Iris pigment epithelial cell (primary cell): ENCODE data around the gene SORCS3.

ENCODE experiments used
- DNase-seq: peaks from one replicate; pipeline ENCODE4 v3.0.0-alpha.2; 2011; ENCODE audit warnings: low read depth

Gene SORCS3

GRCh38 chr10:105023211-105024111 is 382.4 kb downstream of the SORCS3 start:
- DNase-seq = peak; percentile 9

- DNase-seq = no peak
These were observed 383.1 kb downstream of the SORCS3 start for GRCh38 chr10:105024184-105024583.

DNA sequence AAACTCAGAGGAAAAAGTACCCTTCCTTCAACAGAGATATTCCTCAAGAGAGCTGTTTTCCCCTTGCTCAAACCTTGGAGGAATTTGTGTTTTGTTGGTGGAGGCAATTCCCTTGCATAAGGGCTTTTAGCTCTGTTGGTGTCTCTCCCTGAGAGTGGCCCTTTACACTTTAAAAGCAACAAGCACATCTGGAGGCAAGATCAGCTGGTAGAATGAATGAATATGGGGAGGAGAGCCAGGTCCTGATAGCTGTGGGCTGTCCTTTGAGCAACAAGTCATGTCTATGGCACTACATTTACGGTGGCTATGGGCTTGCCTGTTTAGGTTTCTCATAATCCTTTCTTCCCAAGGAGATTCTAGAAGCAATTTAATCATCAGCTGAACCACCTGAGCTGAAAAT is 384.0 kb downstream of the SORCS3 start:
- no peak for DNase-seq

DNA sequence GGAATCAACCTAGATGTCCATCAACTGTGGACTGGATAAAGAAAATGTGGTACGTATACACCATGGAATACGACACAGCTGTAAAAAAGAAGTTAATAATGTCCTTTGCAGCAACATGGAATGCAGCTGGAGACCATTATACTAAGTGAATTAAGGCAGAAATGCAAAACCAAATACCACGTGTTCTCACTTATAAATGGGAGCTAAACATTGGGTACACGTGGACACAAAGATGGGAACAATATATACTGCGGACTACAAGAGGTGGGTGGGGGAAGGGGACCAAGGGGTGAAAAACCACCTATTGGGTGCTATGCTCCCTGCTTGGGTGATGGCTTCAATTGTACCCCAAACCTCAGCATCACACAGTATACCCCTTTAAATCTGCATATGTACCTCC is 385.5 kb downstream of the SORCS3 start:
- DNase-seq = no peak

- DNase-seq = no peak
These were observed 388.2 kb downstream of the SORCS3 start for GRCh38 chr10:105029286-105029685.

GRCh38 chr10:105037022-105037421 is 395.9 kb downstream of the SORCS3 start:
- DNase-seq = no peak

GRCh38 chr10:105041956-105042355 is 400.9 kb downstream of the SORCS3 start:
- DNase-seq = no peak

- no peak for DNase-seq
These were observed 401.9 kb downstream of the SORCS3 start for GRCh38 chr10:105042906-105043552.

DNA sequence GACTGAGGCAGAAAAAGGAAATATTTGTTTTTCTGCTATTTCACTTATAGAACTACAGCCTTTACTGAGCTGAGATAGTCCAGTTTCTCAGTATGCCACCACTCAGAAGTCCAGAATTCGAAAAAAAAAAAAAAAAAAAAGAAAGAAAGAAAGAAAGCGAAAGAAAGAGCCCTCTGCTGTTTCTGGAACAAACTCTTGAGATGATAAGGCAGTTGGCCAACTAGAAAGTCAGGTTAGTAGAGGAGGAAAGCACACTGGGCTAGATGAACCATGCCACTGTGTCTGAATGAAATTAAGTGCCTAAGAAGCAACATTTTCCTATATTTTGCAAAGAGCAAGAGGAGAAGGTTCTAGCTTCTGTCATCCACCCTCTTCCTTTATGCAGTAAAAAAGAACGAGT is 403.8 kb downstream of the SORCS3 start:
- DNase-seq = no peak

DNA sequence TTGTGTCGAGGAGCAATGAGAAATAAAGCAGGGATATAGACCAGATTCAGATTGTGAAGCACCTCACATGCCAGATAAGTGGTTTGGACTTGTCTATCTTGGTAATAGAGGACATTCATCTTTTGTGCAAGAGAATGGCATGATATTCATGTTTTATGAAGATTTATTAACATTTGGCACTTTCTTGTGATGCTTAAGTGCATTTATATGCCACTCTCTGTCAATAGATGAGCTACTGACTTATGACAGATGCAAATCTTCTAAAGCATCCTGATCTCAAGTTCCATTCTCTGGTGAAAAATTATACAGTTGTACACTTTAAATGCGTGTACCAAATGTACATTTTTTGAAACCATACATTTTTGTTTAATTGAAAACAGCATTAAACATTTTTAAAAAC is 415.3 kb downstream of the SORCS3 start:
- DNase-seq = no peak

- no peak for DNase-seq
These were observed 421.9 kb downstream of the SORCS3 start for GRCh38 chr10:105062951-105063350.

- DNase-seq = peak; percentile 10
These were observed 422.7 kb downstream of the SORCS3 start for GRCh38 chr10:105063796-105064195.

GRCh38 chr10:105068497-105068896 is 427.4 kb downstream of the SORCS3 start:
- DNase-seq = peak; percentile 0

DNA sequence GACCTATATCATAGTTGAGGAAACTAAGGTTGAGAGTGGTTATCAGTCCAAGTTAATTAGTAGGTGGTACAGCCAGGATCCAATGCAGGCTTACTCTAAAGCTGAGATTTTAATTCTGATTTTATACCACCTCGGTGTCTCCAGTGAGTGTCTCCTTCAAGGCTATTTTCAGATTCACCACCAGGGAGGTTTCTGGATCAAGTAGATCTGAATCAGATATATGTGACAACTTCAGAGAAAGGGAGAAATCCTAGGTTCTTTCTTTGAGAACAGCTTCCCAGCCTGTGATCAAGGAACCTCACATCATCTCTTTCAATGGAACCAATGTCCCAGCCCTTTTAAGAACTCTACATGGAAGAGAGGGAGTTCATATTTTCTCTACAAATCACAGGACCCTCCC is 429.2 kb downstream of the SORCS3 start:
- no peak for DNase-seq

DNA sequence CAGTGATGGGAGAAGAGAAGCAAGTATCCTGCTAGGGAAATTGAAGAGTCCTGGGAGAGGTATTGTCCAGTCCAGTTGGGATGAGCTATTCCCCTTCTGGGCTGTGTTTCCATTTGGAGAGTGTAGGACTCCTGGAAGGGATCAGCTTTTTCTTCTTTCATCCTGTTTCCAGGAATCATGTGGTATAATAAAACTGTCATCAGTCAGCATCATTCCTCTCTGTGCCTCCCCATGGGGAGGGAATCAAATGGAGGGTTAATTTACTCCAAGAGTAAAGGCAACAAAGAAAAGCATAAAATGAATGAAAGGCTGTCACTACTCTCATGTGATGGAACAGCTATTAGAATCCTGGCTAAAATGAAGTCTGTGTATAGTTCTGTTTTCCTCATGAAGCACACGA is 429.9 kb downstream of the SORCS3 start:
- no peak for DNase-seq

GRCh38 chr10:105071980-105072379 is 430.9 kb downstream of the SORCS3 start:
- no peak for DNase-seq

- no peak for DNase-seq
These were observed 432.9 kb downstream of the SORCS3 start for GRCh38 chr10:105073999-105074398.

- DNase-seq = no peak
These were observed 433.9 kb downstream of the SORCS3 start for GRCh38 chr10:105075031-105075430.

- no peak for DNase-seq
These were observed 444.9 kb downstream of the SORCS3 start for GRCh38 chr10:105085980-105086379.

DNA sequence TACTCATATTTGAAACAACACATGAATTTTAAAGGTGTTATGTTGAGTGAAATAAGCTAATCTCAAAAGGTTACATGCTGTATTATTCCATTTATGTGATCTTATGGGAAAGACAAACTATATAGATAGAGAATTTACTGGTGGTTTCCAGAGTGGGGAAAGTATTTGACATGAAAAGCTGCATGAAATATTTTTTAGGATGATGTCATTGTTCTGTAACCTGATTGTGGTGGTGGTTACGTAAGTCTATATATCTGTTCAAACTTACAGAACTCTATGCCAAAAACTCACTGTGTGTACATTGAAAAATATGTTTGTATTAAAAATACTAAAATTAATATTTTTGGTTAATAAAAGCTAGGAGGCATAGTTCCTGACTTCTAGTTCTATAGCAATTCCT is 453.0 kb downstream of the SORCS3 start:
- DNase-seq = no peak

- DNase-seq = no peak
These were observed 455.2 kb downstream of the SORCS3 start for GRCh38 chr10:105096316-105096715.

- no peak for DNase-seq
These were observed 461.9 kb downstream of the SORCS3 start for GRCh38 chr10:105102977-105103376.

DNA sequence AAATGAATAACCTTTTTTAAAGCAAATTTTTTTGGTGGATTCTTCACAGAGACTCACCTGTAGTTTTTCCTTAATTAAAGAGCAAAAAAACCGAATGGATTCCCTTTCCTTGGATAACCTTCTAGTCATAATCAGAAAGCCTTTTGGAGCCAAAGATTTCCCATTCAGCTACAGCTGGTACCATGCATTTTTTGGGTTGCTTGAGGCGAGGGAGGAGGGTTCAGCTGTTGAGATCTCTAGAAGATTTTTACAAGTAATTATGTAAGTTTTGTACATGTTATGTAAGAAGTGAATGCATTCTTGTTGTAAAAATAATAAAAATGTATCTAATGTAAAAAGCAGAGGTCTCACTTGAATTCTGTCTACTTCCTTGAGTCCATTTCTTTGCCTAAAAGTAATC is 463.2 kb downstream of the SORCS3 start:
- DNase-seq = no peak

DNA sequence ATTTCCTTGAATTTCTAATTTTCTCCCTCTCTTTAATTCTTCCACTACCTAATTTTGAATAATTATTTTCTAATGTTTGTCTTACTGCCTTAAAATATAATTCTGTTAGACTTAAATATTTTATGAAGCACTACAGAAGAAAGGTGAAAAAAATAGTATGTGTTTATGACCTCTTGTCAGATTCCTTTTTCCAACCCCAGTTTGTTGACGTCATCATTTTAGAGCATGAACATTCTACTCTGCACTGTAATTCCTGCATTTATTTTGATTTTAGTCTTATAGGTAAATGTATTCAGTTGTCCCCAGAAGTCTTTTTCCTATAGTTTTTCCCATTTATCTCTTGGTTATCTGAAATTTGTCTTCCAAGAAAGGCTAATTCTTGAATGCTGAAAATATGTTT is 468.1 kb downstream of the SORCS3 start:
- no peak for DNase-seq
